Putamen (tissue), 1 donor: ENCODE data around the gene ZNF768.
"Not testable (repeated sequence)": the region's sequence is repeated elsewhere in the genome, so short reads cannot be mapped to it uniquely, and the experiment has no call there.

Experiments
- DNase-seq: peaks from one replicate; pipeline ENCODE4 v3.0.0-alpha.2; 2016; ENCODE audit warnings: low spot score

ZNF768 gene

GRCh38 chr16:30509081-30509765, 17.1 kb downstream of the ZNF768 start:
- no peak for DNase-seq

GRCh38 chr16:30503403-30504296, 22.7 kb downstream of the ZNF768 start:
- DNase-seq: no peak

GRCh38 chr16:30499284-30499683, 27.1 kb downstream of the ZNF768 start:
- no peak for DNase-seq

DNA sequence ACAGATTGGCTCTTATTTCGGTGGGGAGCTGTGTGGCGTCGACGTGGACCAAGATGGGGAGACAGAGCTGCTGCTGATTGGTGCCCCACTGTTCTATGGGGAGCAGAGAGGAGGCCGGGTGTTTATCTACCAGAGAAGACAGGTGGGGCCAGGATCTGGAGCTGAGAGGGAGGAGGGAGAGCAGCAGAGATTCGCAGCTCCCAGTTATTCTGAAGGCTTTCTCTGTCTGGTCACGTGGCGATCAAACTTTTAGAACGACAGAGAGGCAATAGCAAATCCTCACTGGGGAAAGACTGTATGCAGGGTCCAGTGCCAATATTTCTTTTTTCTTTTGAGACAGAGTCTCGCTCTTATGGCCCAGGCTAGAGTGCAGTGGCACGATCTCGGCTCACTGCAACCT, 31.7 kb downstream of the ZNF768 start:
- no peak for DNase-seq

DNA sequence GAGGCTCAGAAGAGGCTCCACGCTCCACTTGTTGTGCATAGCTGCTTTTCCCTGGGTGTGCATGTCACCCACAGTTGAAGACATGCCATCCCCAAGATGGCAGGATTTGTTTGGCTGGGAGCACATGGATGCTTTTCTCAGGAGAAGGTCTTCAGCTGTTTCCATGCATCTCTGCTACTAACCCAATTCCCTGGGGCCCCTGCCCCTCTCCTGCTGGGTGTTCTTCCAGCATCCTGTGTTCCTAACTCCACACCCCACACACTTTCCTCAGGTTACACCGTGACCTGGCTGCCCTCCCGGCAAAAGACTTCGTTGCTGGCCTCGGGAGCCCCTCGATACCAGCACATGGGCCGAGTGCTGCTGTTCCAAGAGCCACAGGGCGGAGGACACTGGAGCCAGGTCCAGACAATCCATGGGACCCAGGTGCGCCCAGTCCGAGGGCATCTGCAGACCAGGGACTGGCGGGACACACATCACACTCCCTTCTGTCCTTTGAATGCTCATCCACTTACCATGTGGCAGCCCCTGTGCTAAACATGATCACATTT, 32.4 kb downstream of the ZNF768 start:
- DNase-seq: no peak

DNA sequence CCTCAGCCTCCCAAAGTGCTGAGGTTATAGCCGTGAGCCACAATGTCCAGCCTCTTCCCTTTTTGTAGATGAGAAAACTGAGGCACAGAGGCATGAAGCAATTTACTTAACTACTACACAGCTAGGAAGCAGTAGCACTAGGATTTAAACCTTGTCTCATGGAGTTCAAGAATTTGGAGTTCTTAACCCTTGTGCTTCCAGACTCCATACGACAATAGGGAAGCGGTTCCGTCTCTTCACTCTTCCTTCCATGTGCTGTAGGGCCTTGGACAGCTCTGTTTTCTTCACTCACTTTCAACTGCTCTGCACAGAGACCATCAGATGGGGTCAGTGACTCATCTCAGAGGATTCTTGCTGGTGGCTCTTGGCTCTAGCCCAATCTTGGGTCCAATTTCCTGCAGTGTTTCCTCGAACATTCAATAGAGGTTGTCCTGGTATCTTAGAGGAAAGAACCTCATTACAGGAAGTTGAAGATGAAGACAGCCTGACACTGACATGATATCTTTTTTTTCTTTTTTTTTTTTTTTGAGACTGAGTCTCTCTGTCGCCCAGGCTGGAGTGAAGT, 34.5 kb downstream of the ZNF768 start:
- DNase-seq: no peak

DNA sequence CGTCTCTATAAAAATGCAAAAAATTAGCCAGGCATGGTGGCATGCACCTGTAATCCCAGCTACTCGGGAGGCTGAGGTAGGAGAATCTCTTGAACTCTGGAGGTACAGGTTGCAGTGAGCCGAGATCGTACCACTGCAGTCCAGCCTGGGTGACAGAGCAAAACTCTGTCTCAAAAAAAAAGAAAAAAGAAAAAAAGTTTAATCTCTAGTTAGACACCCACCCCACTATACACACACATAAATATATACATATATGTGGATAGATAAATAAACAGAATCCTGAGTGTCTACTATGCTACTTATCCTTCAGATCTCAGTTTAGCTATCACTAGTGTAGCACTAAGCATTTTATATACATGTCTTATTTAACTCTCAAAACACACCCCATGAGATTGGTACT, 35.1 kb downstream of the ZNF768 start:
- DNase-seq: no peak

DNA sequence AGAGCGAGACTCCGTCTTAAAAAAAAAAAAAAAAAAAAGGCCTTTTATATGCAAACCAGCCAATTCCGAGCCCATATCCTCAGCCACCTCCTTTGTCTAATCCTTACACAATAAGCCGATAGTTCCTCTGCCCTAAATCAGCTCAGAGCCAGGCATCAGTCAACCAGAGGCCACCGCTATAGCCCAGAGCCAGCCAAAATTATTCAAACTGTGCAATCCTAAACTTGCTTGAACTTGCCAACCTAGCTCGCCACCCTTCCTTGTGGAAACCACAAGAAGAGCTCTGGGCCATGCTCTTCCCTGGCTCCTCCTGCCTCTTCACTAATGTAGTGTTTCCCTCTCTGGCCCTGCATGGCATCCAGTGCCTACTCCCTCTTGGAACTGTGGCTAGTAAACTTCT, 36.2 kb downstream of the ZNF768 start:
- no peak for DNase-seq

DNA sequence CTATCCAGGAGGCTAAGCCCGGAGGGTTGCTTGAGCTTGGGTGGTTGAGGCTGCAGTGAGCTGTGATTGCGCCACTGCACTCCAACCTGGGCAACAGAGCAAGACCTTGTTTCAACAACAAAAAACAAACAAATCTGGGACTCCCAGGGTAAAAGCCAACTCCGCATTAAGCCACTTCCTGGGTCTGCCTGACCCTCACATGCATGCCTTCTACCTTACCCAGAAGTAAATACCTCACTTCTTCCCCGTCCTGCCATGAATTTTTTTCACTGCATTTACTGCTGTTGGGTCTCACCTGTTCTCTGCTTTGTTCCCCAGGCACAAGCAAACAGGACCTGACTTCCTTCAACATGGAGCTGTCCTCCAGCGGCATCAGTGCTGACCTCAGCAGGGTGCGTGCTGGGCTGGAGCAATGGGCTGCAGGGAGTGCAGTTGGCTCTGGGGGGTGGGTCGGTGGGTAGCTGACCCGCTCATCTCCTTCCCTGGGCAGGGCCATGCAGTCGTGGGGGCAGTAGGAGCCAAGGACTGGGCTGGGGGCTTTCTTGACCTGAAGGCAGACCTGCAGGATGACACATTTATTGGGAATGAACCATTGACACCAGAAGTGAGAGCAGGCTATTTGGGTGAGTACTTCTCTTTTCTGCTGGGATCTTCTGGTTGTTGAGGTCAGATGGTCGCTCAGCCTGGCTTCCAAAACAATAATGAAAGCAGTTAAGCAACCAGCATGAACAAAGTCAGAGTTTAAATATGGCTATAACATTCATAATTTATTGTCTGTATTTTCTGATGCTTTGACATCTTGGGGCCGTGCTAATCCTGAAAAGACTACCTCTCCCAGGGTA, 37.4 kb downstream of the ZNF768 start:
- no peak for DNase-seq

DNA sequence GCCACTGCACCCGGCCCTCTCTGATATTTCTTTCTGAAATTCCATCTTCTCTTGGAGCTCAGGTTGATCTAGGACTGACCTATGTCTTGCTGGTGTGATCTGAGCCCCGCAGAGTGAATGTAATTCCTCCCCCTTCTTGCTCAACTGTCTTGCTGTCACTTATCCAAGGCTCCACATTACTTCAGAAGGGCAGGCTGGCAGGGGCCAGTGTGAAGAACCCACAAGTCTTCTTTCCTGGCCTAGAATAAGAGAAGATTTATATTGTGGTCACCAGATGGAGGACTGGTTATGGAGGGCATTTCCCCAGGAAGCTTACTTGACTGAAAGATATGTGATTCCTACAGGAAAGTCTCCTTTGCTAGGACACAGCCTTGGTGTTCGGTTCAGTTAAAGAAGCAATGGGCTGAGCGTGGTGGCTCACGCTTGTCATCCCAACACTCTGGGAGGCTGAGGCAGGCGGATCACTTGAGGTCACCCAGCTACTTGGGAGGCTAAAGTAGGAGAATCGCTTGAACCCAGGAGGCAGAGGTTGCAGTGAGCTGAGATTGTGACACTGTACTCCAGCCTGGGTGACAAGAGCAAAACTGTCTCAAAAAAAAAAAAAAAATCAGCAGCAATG, 40.4 kb downstream of the ZNF768 start:
- DNase-seq: no peak

DNA sequence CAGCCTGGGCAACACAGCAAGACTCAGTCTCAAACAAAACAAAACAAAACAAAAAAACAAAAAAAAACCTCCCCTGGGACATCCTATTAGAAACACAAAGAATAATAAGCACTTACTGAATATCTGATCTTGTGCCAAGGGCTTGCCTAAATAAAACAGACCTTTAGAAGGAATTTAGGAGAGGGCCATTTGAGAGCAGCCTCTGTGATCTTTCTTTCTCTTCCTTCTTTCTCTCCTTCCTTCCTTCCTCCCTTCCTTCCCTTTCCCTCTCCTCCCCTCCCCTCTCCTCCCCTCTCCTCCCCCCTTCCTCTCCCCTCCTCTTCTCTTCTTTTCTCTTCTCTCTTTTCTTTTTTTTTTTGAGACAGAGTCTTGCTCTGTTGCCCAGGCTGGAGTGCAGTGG, 41.5 kb downstream of the ZNF768 start:
- DNase-seq: no peak

GRCh38 chr16:30482366-30482765, 44.0 kb downstream of the ZNF768 start:
- DNase-seq: no peak

DNA sequence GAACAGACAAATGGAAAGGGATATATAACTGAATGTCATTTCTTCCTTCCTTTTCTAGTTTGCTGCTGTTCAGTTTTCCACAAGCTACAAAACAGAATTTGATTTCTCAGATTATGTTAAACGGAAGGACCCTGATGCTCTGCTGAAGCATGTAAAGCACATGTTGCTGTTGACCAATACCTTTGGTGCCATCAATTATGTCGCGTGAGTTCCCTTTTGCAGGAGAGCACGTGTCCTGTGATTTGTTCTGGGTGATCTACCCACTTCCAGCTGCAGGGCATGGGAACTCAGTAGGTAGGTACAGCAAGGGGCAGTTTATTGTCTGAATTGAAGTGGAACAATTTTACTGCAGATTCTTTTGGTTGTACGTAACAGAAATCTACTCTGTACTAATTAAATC, 45.0 kb downstream of the ZNF768 start:
- no peak for DNase-seq

DNA sequence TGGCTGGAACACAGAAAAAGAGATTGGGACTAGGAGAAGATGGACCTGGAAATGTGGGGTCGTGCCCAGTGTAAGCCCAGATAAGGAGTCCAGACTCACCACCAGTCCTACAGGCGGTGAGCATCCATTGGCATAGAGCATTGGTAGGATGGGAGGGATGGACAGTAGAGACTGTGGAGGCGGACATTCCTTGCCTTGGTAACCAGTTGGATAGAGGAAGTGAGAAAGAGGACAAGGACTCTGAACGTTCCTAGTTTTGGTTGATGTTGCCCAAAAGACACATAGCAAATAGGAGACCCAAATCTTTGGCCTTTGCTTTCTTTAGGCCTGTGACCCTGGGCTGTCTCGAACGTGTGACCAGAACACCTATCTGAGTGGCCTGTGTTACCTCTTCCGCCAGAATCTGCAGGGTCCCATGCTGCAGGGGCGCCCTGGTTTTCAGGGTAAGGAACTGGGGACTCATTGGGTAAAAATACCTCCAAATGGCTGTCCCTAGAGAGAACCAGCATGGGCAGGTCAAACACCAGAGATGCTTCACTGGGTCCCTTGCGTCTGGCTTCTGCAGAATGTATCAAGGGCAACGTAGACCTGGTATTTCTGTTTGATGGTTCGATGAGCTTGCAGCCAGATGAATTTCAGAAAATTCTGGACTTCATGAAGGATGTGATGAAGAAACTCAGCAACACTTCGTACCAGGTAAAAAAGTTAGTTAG, 47.4 kb downstream of the ZNF768 start:
- no peak for DNase-seq

GRCh38 chr16:30477773-30478172, 48.6 kb downstream of the ZNF768 start:
- not testable (repeated sequence) for DNase-seq

DNA sequence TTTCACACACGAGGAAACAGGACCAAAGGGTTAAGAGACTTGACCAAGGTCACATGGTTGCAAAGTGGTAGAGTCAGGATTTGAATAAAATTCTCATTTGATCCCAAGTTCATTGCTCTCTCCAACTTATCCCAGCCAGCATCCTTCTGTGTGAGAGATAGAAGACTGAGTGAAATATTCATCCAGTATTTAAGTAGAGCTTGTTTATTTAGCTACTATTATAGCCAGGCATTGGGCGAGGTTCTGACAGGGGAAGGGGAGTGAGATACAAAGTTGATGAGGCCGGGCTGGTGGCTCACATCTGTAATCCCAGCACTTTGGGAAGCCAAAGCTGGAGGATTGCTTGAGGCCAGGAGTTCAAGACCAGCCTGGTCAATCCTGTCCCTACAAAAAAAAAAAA, 49.4 kb downstream of the ZNF768 start:
- no peak for DNase-seq

DNA sequence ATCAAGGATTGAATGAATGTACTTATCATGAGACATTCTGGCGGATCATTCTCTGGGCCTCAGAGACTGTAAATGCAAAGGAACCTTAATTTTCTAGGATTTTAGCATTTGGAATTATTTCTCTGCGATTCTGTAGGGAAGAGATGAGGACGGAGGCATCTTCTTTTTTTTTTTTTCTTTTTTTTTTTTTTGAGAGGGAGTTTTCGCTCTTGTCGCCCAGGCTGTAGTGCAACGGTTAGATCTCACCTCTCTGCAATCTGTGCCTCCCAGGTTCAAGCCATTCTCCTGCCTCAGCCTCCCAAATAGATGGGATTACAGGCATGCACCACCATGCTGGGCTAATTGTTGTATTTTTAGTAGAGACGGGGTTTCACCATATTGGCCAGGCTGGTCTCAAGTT, 51.7 kb downstream of the ZNF768 start:
- DNase-seq: no peak

- DNase-seq: no peak
Observed at GRCh38 chr16:30474074-30474452, 52.3 kb downstream of the ZNF768 start.
